GM12891 (cell line): Measurements from ENCODE around the gene SLC30A9.

ENCODE experiments used
- POLR2A ChIP-seq: IDR thresholded peaks from 2 replicates; pipeline ENCODE4 v1.6.1; 2011; ENCODE audit warnings: low read depth, low read length, control low read depth
- POLR2AphosphoS5 ChIP-seq: IDR thresholded peaks from 2 replicates; pipeline ENCODE4 v1.6.1; 2011; ENCODE audit warnings: low read depth, low read length, control low read depth
- POU2F2 ChIP-seq: IDR thresholded peaks from 2 replicates; pipeline ENCODE4 v1.6.1; 2011; ENCODE audit warnings: low read depth, mild to moderate bottlenecking, control low read depth, low read length, moderate library complexity
- TAF1 ChIP-seq: IDR thresholded peaks from 2 replicates; pipeline ENCODE4 v1.6.1; 2011; ENCODE audit warnings: low read depth, low read length, control low read depth

GRCh38 chr4:42122237-42122636 lies 131.9 kb downstream of the SLC30A9 start:
- TF ChIP-seq POU2F2 (no peak), POLR2AphosphoS5 (no peak), POLR2A (no peak), TAF1 (no peak)
